OCI-LY7 (cell line): ENCODE measurements around the gene GON4L. TPM values are rescaled to one million over a fixed set of nuclear protein-coding genes. Genes with fewer than 3 reads are reported as not detected.

Experiments used
- BruUV-seq: library from RNA; stranded (reverse); fragments of 400-500 nt; replicated peaks from 2 replicates; lab custom pipeline; 2021; lab: Mats Ljungman, UMichigan
- CTCF ChIA-PET: fragments of 300-600 bp; sonication (Branson Sonifier 250); formaldehyde crosslinking; loops from one replicate; lab custom pipeline; 2022; ENCODE audit warnings: antibody characterized with exemption; ENCODE audit not compliant: unreplicated experiment; lab: Charles Lee
- POLR2A ChIA-PET: fragments of 300-600 bp; sonication (Branson Sonifier 250); formaldehyde crosslinking; loops from one replicate; lab custom pipeline; 2022; ENCODE audit warnings: antibody characterized with exemption; lab: Charles Lee
- DNase-seq: peaks from one replicate; pipeline ENCODE4 v3.0.0-alpha.2; 2015; ENCODE audit warnings: low spot score
- H2AFZ ChIP-seq: fragments of 200-600 bp; sonication (generic), shearing (Covaris generic); 2 replicates; pipeline ENCODE4 v1.6.1; 2014; ENCODE audit warnings: mild to moderate bottlenecking, antibody characterized with exemption, low read length, moderate library complexity
- H3K27ac ChIP-seq: fragments of 200-600 bp; sonication (generic); 2 replicates; pipeline ENCODE4 v1.5.1; 2014; ENCODE audit warnings: mixed run types, low read depth, mild to moderate bottlenecking, moderate library complexity, low read length, inconsistent platforms; ENCODE audit not compliant: poor library complexity, severe bottlenecking
- H3K36me3 ChIP-seq: fragments of 200-600 bp; sonication (generic); 2 replicates; pipeline ENCODE4 v1.6.1; 2014; ENCODE audit warnings: mild to moderate bottlenecking, antibody characterized with exemption, low read length, moderate library complexity, mixed read lengths; ENCODE audit not compliant: insufficient read depth
- H3K4me1 ChIP-seq: fragments of 200-600 bp; sonication (generic); 2 replicates; pipeline ENCODE4 v1.5.1; 2014; ENCODE audit warnings: mild to moderate bottlenecking, low read length; ENCODE audit not compliant: insufficient read depth, poor library complexity, severe bottlenecking
- H3K4me2 ChIP-seq: fragments of 200-600 bp; sonication (generic); 2 replicates; pipeline ENCODE4 v1.6.1; 2014; ENCODE audit warnings: mild to moderate bottlenecking, low read length
- H3K4me3 ChIP-seq: fragments of 200-600 bp; sonication (generic); 2 replicates; pipeline ENCODE4 v1.5.1; 2014; ENCODE audit warnings: mild to moderate bottlenecking, low read depth, low read length; ENCODE audit not compliant: poor library complexity, severe bottlenecking
- H3K79me2 ChIP-seq: fragments of 200-600 bp; sonication (generic); 2 replicates; pipeline ENCODE4 v1.6.1; 2016; ENCODE audit warnings: low read depth, mild to moderate bottlenecking, low read length, moderate library complexity, mixed read lengths; ENCODE audit not compliant: insufficient read depth
- H3K9me2 ChIP-seq: fragments of 200-600 bp; sonication (generic); 2 replicates; pipeline ENCODE4 v1.6.1; 2016; ENCODE audit warnings: mild to moderate bottlenecking, low read length, mixed read lengths; ENCODE audit not compliant: insufficient read depth
- H3K9me3 ChIP-seq: fragments of 200-600 bp; sonication (generic); 2 replicates; pipeline ENCODE4 v1.6.1; 2014; ENCODE audit warnings: mild to moderate bottlenecking, mixed run types, low read length, mixed read lengths
- H4K20me1 ChIP-seq: fragments of 200-600 bp; sonication (generic); 2 replicates; pipeline ENCODE4 v1.6.1; 2014; ENCODE audit warnings: mild to moderate bottlenecking, antibody characterized with exemption, low read length, moderate library complexity, mixed read lengths; ENCODE audit not compliant: insufficient read depth
- CTCF ChIP-seq: fragments of 200-600 bp; sonication (generic); conservative IDR thresholded peaks from 2 replicates; pipeline ENCODE4 v1.5.1; 2014; ENCODE audit warnings: mild to moderate bottlenecking, antibody characterized with exemption, low read length, moderate library complexity, mixed read lengths
- EZH2phosphoT487 ChIP-seq: fragments of 200-600 bp; sonication (generic); IDR thresholded peaks from 2 replicates; pipeline ENCODE4 v1.6.1; 2018; ENCODE audit warnings: low read depth, borderline replicate concordance, mild to moderate bottlenecking, mixed run types, antibody characterized with exemption, low read length, moderate library complexity, mixed read lengths
- intact Hi-C: fragments of 100-400 bp; cut with micrococcal nuclease; formaldehyde crosslinking; loops from one replicate; pipeline ENCODE4 v1.10.0; 2022; ENCODE audit not compliant: unreplicated experiment
- total RNA-seq, 2 experiments: library from RNA; depleted of rRNA in 1 of 2; stranded (reverse); fragments of >200 nt in 1 of 2; shearing (Covaris generic) in 1 of 2; gene quantifications; 2 replicates each; pipeline ENCODE4 v1.2.3, GENCODE V29; 2014 to 2022

Gene GON4L
- total RNA-seq, 2 experiments from 2014 or later, result 46.0 to 78.0 TPM

GRCh38 chr1:155882235-155882634, 25.2 kb upstream of the GON4L start:
- ChIA-PET POLR2A (interaction anchor here (0.6 to 4.9 kb wide), 14 partner anchors 9 to 462 kb away, joined by 3 to 46 read pairs (median 4); partner anchors contain the start of genes ARHGEF2, GON4L and SYT11), CTCF (interaction anchor here (0.9 to 2.4 kb wide), 4 partner anchors 14 to 25 kb away, joined by 3 to 7 read pairs (median 4); partner anchors contain the start of genes GON4L and SYT11)
- Histone ChIP-seq H2AFZ (no peak overlapping the region), H3K27ac (peak overlapping the region; percentile 96), H3K9me2 (no peaks in the 10 kb centered on the region), H3K9me3 (no peaks in the 10 kb centered on the region), H3K4me1 (peaks cover 81% of the 10 kb centered on the region), H3K36me3 (peaks cover 60% of the 10 kb centered on the region), H4K20me1 (no peaks in the 10 kb centered on the region), H3K4me3 (peak overlapping the region; percentile 53), H3K79me2 (peaks cover 55% of the 10 kb centered on the region), H3K4me2 (peak overlapping the region; percentile 82)
- peak; percentile 84 for DNase-seq
- TF ChIP-seq CTCF (no peak), EZH2phosphoT487 (no peak)
- intact Hi-C loops, result loop anchor here (1.0 kb wide), 1 partner anchor 22 kb away; no protein-coding TSS in a partner anchor
- BruUV-seq, result TSS peak; percentile 46

- peak overlapping the region; percentile 82 for H3K4me2 ChIP-seq
- ChIA-PET CTCF (no interaction called here), POLR2A (interaction anchor here (0.6 kb wide), 1 partner anchor 353 kb away, joined by 3 read pairs; no protein-coding TSS in a partner anchor)
- no peak overlapping the region for H2AFZ ChIP-seq
- H3K4me3 ChIP-seq, result no peak overlapping the region
- no peaks in the 10 kb centered on the region for H3K9me3 ChIP-seq
- H3K27ac ChIP-seq, result peak overlapping the region; percentile 96
- H3K79me2 ChIP-seq, result peaks cover 57% of the 10 kb centered on the region
- no TSS peak for BruUV-seq
- H3K4me1 ChIP-seq, result peaks cover 68% of the 10 kb centered on the region
- H4K20me1 ChIP-seq, result no peaks in the 10 kb centered on the region
- TF ChIP-seq EZH2phosphoT487 (no peak), CTCF (no peak)
- peaks cover 60% of the 10 kb centered on the region for H3K36me3 ChIP-seq
- H3K9me2 ChIP-seq, result no peaks in the 10 kb centered on the region
- intact Hi-C loops, result no loop called here
- DNase-seq, result no peak
Observed at GRCh38 chr1:155880950-155881349, 23.9 kb upstream of the GON4L start.

- TF ChIP-seq EZH2phosphoT487 (no peak), CTCF (no peak)
- H3K4me3 ChIP-seq, result no peak overlapping the region
- no TSS peak for BruUV-seq
- H3K9me2 ChIP-seq, result no peaks in the 10 kb centered on the region
- H2AFZ ChIP-seq, result no peak overlapping the region
- CTCF ChIA-PET, result no interaction called here
- no peak for DNase-seq
- peaks cover 64% of the 10 kb centered on the region for H3K79me2 ChIP-seq
- H3K9me3 ChIP-seq, result no peaks in the 10 kb centered on the region
- POLR2A ChIA-PET, result interaction anchor here (0.6 to 1.3 kb wide), 2 partner anchors 21 to 352 kb away, joined by 3 read pairs; partner anchors contain the start of gene SYT11
- intact Hi-C loops, result no loop called here
- H4K20me1 ChIP-seq, result no peaks in the 10 kb centered on the region
- H3K4me2 ChIP-seq, result peak overlapping the region; percentile 82; the same call in 1 of the 2 replicates
- peak overlapping the region; percentile 96 for H3K27ac ChIP-seq
- peaks cover 67% of the 10 kb centered on the region for H3K4me1 ChIP-seq
- peaks cover 67% of the 10 kb centered on the region for H3K36me3 ChIP-seq
Observed at GRCh38 chr1:155880251-155880650, 23.2 kb upstream of the GON4L start.
